CD4-positive, alpha-beta T cell treated with Interleukin-17A for 4 hours (primary cell): ENCODE data around the gene PLIN5.
"Not testable (repeated sequence)": the region's sequence is repeated elsewhere in the genome, so short reads cannot be mapped to it uniquely, and the experiment has no call there.

Source experiments
- DNase-seq: peaks from one replicate; pipeline ENCODE4 v3.0.0-alpha.2; 2020; ENCODE audit warnings: mixed read lengths

Gene PLIN5

GRCh38 chr19:4542896-4543841 lies 8.1 kb upstream of the PLIN5 start:
- no peak for DNase-seq

- DNase-seq = not testable (repeated sequence)
Measured at GRCh38 chr19:4541806-4542145, 6.8 kb upstream of the PLIN5 start.

- DNase-seq = no peak
Measured at GRCh38 chr19:4541114-4541805, 6.2 kb upstream of the PLIN5 start.

- no peak for DNase-seq
Measured at GRCh38 chr19:4539693-4540581, 4.9 kb upstream of the PLIN5 start, which contains the start of gene LRG1. Gene LRG1 (minus strand): TSS chr19:4540036. CDS start chr19:4540013, 23 bp downstream.

GRCh38 chr19:4539169-4539692 lies 4.2 kb upstream of the PLIN5 start:
- DNase-seq = no peak

- DNase-seq = no peak
Measured at GRCh38 chr19:4538601-4538954, 3.6 kb upstream of the PLIN5 start.

GRCh38 chr19:4537953-4538600 lies 3.1 kb upstream of the PLIN5 start:
- no peak for DNase-seq

GRCh38 chr19:4536798-4537197 lies 1.8 kb upstream of the PLIN5 start:
- DNase-seq = no peak

- no peak for DNase-seq
Measured at GRCh38 chr19:4533835-4534424, 1.1 kb downstream of the PLIN5 start.

GRCh38 chr19:4533334-4533733 lies 1.7 kb downstream of the PLIN5 start:
- DNase-seq = no peak

GRCh38 chr19:4531562-4532165 lies 3.4 kb downstream of the PLIN5 start:
- no peak for DNase-seq

- DNase-seq = no peak
Measured at GRCh38 chr19:4529924-4530522, 5.0 kb downstream of the PLIN5 start.

GRCh38 chr19:4528843-4529242 lies 6.2 kb downstream of the PLIN5 start:
- DNase-seq = no peak

- not testable (repeated sequence) for DNase-seq
Measured at GRCh38 chr19:4527377-4527776, 7.6 kb downstream of the PLIN5 start.

GRCh38 chr19:4525563-4526002 lies 9.4 kb downstream of the PLIN5 start:
- DNase-seq = no peak

GRCh38 chr19:4524808-4525562 lies 10.0 kb downstream of the PLIN5 start:
- DNase-seq = peak; percentile 75

- peak; percentile 43 for DNase-seq
Measured at GRCh38 chr19:4523306-4524110, 11.5 kb downstream of the PLIN5 start.

GRCh38 chr19:4522291-4523002 lies 12.6 kb downstream of the PLIN5 start:
- no peak for DNase-seq

- DNase-seq = no peak
Measured at GRCh38 chr19:4521888-4522242, 13.2 kb downstream of the PLIN5 start.
